Breast epithelium (tissue), 4 donors: ENCODE data around the gene FARSB. TPM values are rescaled to one million over a fixed set of nuclear protein-coding genes. Genes with fewer than 3 reads are reported as not detected.

Experiments
- DNase-seq, 2 donors: peaks; one replicate each; pipeline ENCODE4 v3.0.0-alpha.2; 2019; ENCODE audit warnings: low spot score in 2 of 2
- H3K27ac ChIP-seq, 2 donors: fragments of 200-600 bp; sonication (generic) in 1 of 2; one replicate each; pipeline ENCODE4 v1.5.1; 2016 to 2019; ENCODE audit warnings: mild to moderate bottlenecking in 1 of 2
- H3K27me3 ChIP-seq, 2 donors: fragments of 200-600 bp; sonication (generic) in 1 of 2; one replicate each; pipeline versions ENCODE4 v1.5.1 to v1.6.0; 2017 to 2019; ENCODE audit warnings: control low read depth in 1 of 2, mild to moderate bottlenecking in 1 of 2
- H3K36me3 ChIP-seq: fragments of 200-600 bp; one replicate; pipeline ENCODE4 v1.5.1; 2019
- H3K4me1 ChIP-seq, 2 donors: fragments of 200-600 bp; sonication (generic); one replicate each; pipeline ENCODE4 v1.5.1; 2016 to 2019; ENCODE audit warnings: control low read depth in 1 of 2
- H3K4me3 ChIP-seq, 3 donors: fragments of 200-600 bp; sonication (generic); 1 replicate in 2 of 3; 2 replicates in 1 of 3; pipeline ENCODE4 v1.5.1; 2016 to 2019; ENCODE audit warnings: mild to moderate bottlenecking in 3 of 3, moderate library complexity in 2 of 3
- H3K9me3 ChIP-seq, 2 donors: fragments of 200-600 bp; sonication (generic) in 1 of 2; one replicate each; pipeline ENCODE4 v1.5.1; 2016 to 2019; ENCODE audit warnings: control low read depth in 1 of 2
- POLR2A ChIP-seq: fragments of 450-650 bp; IDR thresholded peaks from one replicate; pipeline ENCODE4 v1.6.1; 2016; ENCODE audit warnings: antibody characterized with exemption, mild to moderate bottlenecking, moderate library complexity
- POLR2AphosphoS5 ChIP-seq, 3 donors: sonication (generic); formaldehyde crosslinking; IDR thresholded peaks; one replicate each; pipeline ENCODE4 v1.6.1; 2017; ENCODE audit warnings: antibody characterized with exemption in 3 of 3
- intact Hi-C: fragments of 100-400 bp; cut with DNase I; formaldehyde crosslinking; loops from one replicate; pipeline ENCODE4 v1.15.1; 2023; ENCODE audit warnings: low total_unique reads
- total RNA-seq, 3 donors: library from RNA; depleted of rRNA; stranded (reverse); fragments of >200 nt; gene quantifications; one replicate each; pipeline ENCODE4 v1.1.0, GENCODE V29; 2016
- TF ChIP-seq, protein P1 (sequence below), 3 donors: fragments of 450-650 bp; IDR thresholded peaks; one replicate each; pipeline ENCODE4 v1.5.1; 2016 to 2017; ENCODE audit warnings: antibody characterized with exemption in 3 of 3, mild to moderate bottlenecking in 3 of 3, moderate library complexity in 3 of 3

FARSB gene
- total RNA-seq, 3 donors from 2014 or later = 11.8 to 19.0 (median 18.7) TPM

DNA sequence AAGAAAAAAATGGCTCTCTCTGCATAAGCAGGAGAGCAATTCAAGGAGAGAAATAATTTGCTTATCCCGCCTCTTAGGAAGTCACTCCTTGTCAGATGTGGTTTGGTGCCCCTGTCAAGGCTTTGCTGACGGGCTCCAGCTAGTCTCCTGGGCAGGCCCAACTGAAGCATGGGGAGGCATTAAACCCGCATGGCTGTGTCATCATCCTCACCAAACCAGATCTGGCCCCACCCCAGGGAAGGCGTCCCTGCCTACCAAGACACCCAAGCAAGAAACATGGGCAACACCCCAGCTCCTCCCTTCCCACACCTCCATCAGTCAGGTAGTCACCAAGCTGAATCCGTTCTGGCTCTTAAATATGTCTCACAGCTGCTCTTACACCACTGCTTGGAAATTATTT lies 123.6 kb downstream of the FARSB start:
- H3K9me3 ChIP-seq = no peaks in the 10 kb centered on the region
- DNase-seq = no peak
- intact Hi-C loops = no loop called here
- H3K27me3 ChIP-seq = no peaks in the 10 kb centered on the region
- H3K4me1 ChIP-seq = no peaks in the 10 kb centered on the region
- TF ChIP-seq, protein P1, sequence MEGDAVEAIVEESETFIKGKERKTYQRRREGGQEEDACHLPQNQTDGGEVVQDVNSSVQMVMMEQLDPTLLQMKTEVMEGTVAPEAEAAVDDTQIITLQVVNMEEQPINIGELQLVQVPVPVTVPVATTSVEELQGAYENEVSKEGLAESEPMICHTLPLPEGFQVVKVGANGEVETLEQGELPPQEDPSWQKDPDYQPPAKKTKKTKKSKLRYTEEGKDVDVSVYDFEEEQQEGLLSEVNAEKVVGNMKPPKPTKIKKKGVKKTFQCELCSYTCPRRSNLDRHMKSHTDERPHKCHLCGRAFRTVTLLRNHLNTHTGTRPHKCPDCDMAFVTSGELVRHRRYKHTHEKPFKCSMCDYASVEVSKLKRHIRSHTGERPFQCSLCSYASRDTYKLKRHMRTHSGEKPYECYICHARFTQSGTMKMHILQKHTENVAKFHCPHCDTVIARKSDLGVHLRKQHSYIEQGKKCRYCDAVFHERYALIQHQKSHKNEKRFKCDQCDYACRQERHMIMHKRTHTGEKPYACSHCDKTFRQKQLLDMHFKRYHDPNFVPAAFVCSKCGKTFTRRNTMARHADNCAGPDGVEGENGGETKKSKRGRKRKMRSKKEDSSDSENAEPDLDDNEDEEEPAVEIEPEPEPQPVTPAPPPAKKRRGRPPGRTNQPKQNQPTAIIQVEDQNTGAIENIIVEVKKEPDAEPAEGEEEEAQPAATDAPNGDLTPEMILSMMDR (IDR thresholded peaks at IDR 0.05) = no peak
- TF ChIP-seq POLR2AphosphoS5 (IDR thresholded peaks at IDR 0.05) (no peak), POLR2A (no peak)
- no peak overlapping the region for H3K27ac ChIP-seq
- H3K4me3 ChIP-seq = no peak overlapping the region
- no peaks in the 10 kb centered on the region for H3K36me3 ChIP-seq

DNA sequence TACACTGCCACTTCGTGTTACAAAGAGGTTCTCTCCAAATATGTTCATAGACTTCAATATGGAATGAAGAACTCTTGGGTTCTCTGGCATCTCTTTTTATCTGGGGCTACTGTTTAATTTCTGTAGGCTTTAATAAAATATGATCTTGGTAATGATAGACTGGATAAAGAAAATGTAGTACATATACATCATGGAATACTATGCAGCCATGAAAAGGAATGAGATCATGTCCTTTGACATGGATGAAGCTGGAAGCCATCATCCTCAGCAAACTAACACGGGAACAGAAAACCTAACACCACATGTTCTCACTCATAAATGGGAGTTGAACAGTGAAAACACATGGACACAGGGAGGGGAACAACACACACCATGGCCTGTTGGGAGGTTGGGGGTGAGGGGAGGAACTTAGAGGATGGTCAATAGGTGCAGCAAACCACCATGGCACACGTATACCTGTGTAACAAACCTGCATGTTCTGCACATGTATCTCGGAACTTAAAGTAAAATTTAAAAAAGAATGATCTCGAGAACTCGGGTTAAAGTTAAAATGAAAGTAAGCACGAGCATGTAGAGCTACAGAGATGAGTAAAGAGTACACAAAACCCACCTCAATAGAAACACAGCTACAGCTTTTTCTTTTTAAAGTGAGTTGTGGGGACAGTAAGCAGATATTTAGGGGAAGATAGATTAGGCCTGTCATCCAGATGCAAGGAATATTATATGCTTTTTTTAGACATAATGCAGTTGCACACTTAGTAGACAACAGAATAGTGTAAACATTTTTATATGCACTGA lies 129.2 kb downstream of the FARSB start:
- TF ChIP-seq, protein P1 (IDR thresholded peaks at IDR 0.05) = no peak
- no peak for TF ChIP-seq POLR2AphosphoS5 (IDR thresholded peaks at IDR 0.05)
- no peak for TF ChIP-seq POLR2A
- no peaks in the 10 kb centered on the region for H3K9me3 ChIP-seq
- H3K27ac ChIP-seq = no peak overlapping the region
- H3K4me1 ChIP-seq = no peaks in the 10 kb centered on the region
- H3K27me3 ChIP-seq = no peaks in the 10 kb centered on the region
- no peak overlapping the region for H3K4me3 ChIP-seq
- no peak for DNase-seq
- no peaks in the 10 kb centered on the region for H3K36me3 ChIP-seq
- intact Hi-C loops = no loop called here

DNA sequence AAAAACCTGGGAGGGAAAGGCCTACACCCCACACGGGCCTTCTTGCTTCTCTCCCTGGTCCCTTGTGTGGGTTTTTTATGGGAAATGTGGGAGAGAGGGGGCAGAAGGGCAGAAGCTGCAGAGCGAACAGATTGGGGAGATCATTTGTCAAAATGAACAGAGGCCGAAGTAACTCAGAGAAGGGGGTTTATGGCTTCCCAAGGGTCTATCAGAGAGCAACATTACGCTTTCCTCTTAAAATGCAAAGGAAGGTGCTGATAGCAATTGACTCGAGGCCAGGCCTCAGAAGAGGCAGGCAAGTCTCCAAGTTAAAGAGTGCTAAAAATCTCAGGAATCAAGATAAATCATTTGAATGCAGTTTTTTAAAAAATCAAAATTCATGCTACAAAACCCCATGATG lies 130.1 kb downstream of the FARSB start:
- DNase-seq = no peak
- Histone ChIP-seq H3K36me3 (no peaks in the 10 kb centered on the region), H3K27me3 (no peaks in the 10 kb centered on the region), H3K4me1 (no peaks in the 10 kb centered on the region), H3K4me3 (no peak overlapping the region), H3K27ac (no peak overlapping the region), H3K9me3 (no peaks in the 10 kb centered on the region)
- TF ChIP-seq POLR2A = no peak
- intact Hi-C loops = no loop called here

DNA sequence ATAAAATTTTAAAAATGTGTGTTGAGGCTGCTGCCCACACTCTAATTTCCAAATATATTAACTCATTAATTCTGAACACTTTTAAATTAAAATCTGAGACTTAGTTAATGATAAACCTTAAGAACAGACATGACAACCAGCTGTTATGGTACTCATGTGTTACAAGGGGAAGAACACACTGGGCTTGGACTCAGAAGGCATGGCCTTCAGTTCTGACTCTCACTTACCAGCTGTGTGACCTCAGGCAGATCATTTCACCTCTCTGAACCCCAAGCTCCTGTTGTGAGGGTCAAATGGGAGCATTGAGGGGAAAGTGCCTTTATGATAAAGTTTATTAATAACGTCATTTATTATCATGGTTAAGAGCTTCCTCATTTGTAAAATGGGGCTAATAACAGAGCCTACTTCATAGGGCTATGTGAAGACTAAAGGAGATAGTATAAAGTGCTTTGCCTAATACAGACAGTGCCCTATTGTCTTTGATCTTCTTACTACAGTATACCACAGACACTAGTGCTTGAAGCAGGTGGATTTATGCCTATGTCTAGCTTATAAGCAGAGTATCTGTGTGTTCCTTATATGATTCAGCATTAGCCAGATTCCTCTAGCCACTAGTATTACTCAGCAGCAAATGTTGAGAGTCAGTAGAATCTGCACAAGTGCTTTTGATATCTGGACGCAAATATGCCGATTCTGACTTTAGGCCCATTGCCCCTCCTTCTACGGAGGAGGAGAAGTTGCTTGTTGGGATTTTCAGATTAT lies 131.9 kb downstream of the FARSB start:
- Histone ChIP-seq H3K27ac (no peak overlapping the region), H3K4me1 (peaks cover 0 to under 1% of the 10 kb centered on the region in 2 donors), H3K36me3 (no peaks in the 10 kb centered on the region), H3K4me3 (no peak overlapping the region), H3K9me3 (no peaks in the 10 kb centered on the region), H3K27me3 (no peaks in the 10 kb centered on the region)
- intact Hi-C loops = no loop called here
- TF ChIP-seq POLR2A (no peak), POLR2AphosphoS5 (IDR thresholded peaks at IDR 0.05) (no peak)
- TF ChIP-seq, protein P1 (IDR thresholded peaks at IDR 0.05) = no peak
- no peak for DNase-seq

DNA sequence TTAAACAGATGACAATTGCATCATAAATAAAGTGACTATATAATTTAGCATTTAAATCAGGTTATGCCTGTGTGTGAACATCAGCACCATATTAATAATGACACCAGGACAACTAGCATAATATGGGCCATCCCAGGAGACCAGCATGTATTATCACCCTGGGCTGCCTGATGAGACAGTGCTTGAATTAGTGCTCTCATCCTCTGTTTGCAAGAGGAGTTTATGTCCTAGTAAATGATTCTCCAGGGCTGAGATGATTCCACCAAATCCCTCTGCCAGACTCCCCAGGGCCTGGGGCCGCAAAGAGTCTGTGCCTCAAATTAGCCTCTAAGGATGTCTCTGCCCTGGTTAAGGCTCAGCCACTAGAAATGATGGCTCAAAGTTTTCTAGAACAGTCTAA lies 133.8 kb downstream of the FARSB start:
- TF ChIP-seq, protein P1 (IDR thresholded peaks at IDR 0.05) = no peak
- TF ChIP-seq POLR2AphosphoS5 (IDR thresholded peaks at IDR 0.05) = no peak
- TF ChIP-seq POLR2A = no peak
- intact Hi-C loops = no loop called here
- H3K4me1 ChIP-seq = peaks cover 0 to 5% of the 10 kb centered on the region in 2 donors
- H3K27me3 ChIP-seq = no peaks in the 10 kb centered on the region
- H3K27ac ChIP-seq = no peak overlapping the region
- no peaks in the 10 kb centered on the region for H3K36me3 ChIP-seq
- no peak for DNase-seq
- H3K9me3 ChIP-seq = no peaks in the 10 kb centered on the region
- H3K4me3 ChIP-seq = no peak overlapping the region
